Keratinocyte (primary cell): Measurements from ENCODE around the gene PCGF3. TPM values are rescaled to one million over a fixed set of nuclear protein-coding genes. Genes with fewer than 3 reads are reported as not detected.

Experiments used
- DNase-seq: peaks from one replicate; pipeline ENCODE4 v3.0.0-alpha.2; 2011; ENCODE audit warnings: low read depth, missing footprints, low spot score
- FAIRE-seq: peaks from 2 replicates; lab custom pipeline; 2011; peaks lifted over from hg19 to GRCh38; lab: Jason Lieb, UNC
- H2AFZ ChIP-seq: 2 replicates; pipeline ENCODE4 v1.6.0; 2012; ENCODE audit warnings: low read length, control low read depth, inconsistent platforms; ENCODE audit not compliant: control insufficient read depth
- H3K27ac ChIP-seq: 2 replicates; pipeline ENCODE4 v1.5.1; 2011; ENCODE audit warnings: low read length; ENCODE audit not compliant: control insufficient read depth, insufficient read depth
- H3K27me3 ChIP-seq: 3 replicates; pipeline ENCODE4 v1.6.0; 2011; ENCODE audit warnings: low read length; ENCODE audit not compliant: control insufficient read depth, insufficient read depth; ENCODE audit errors: extremely low read depth
- H3K36me3 ChIP-seq, 2 experiments: 2 replicates in 1 of 2; 3 replicates in 1 of 2; pipeline ENCODE4 v1.5.1; 2011; ENCODE audit warnings: low read length in 2 of 2, mild to moderate bottlenecking in 1 of 2; ENCODE audit not compliant: control insufficient read depth in 2 of 2, insufficient read depth in 2 of 2; ENCODE audit errors: extremely low read depth in 1 of 2
- H3K4me1 ChIP-seq: 3 replicates; pipeline ENCODE4 v1.5.1; 2011; ENCODE audit warnings: low read length; ENCODE audit not compliant: control insufficient read depth, insufficient read depth; ENCODE audit errors: extremely low read depth
- H3K4me2 ChIP-seq: 3 replicates; pipeline ENCODE4 v1.6.0; 2011; ENCODE audit warnings: low read depth, low read length; ENCODE audit not compliant: control insufficient read depth, insufficient read depth; ENCODE audit errors: extremely low read depth
- H3K4me3 ChIP-seq, 3 experiments: fragments of 200-600 bp in 1 of 3; sonication (generic) in 1 of 3; 2 replicates in 2 of 3; 3 replicates in 1 of 3; pipeline ENCODE4 v1.5.1; 2011 to 2016; ENCODE audit warnings: low read length in 3 of 3, mild to moderate bottlenecking in 3 of 3, control low read depth in 2 of 3, inconsistent platforms in 1 of 3, low read depth in 1 of 3, mixed read lengths in 1 of 3, mixed run types in 1 of 3, moderate library complexity in 1 of 3; ENCODE audit not compliant: control insufficient read depth in 2 of 3, insufficient read depth in 2 of 3; ENCODE audit errors: extremely low read depth in 1 of 3
- H3K79me2 ChIP-seq: 2 replicates; pipeline ENCODE4 v1.6.0; 2012; ENCODE audit warnings: low read length; ENCODE audit not compliant: control insufficient read depth, insufficient read depth
- H3K9ac ChIP-seq: 3 replicates; pipeline ENCODE4 v1.6.0; 2011; ENCODE audit warnings: low read length; ENCODE audit not compliant: control insufficient read depth, insufficient read depth; ENCODE audit errors: extremely low read depth
- H3K9me1 ChIP-seq: 3 replicates; pipeline ENCODE4 v1.6.0; 2011; ENCODE audit warnings: low read length; ENCODE audit not compliant: control insufficient read depth, insufficient read depth; ENCODE audit errors: extremely low read depth
- H3K9me3 ChIP-seq: 2 replicates; pipeline ENCODE4 v1.5.1; 2012; ENCODE audit warnings: low read depth, low read length; ENCODE audit not compliant: control insufficient read depth
- H4K20me1 ChIP-seq: 3 replicates; pipeline ENCODE4 v1.6.0; 2011; ENCODE audit warnings: low read length; ENCODE audit not compliant: control insufficient read depth, insufficient read depth; ENCODE audit errors: extremely low read depth
- CTCF ChIP-seq, 3 experiments: IDR thresholded peaks in 1 of 3; conservative IDR thresholded peaks in 1 of 3; optimal IDR thresholded peaks in 1 of 3; 2 replicates in 2 of 3; 3 replicates in 1 of 3; pipeline versions ENCODE3 to v1.5.1; 2011; ENCODE audit warnings: low read length in 3 of 3, mild to moderate bottlenecking in 3 of 3, moderate library complexity in 2 of 3, control low read depth in 1 of 3, inconsistent platforms in 1 of 3; ENCODE audit not compliant: insufficient read depth in 2 of 3; ENCODE audit errors: extremely low read depth in 1 of 3
- EZH2 ChIP-seq: IDR thresholded peaks from one replicate; pipeline ENCODE4 v1.6.1; 2012; ENCODE audit warnings: inconsistent platforms, mild to moderate bottlenecking, low read length, moderate library complexity
- dilution Hi-C: fragments of 300-500 bp; cut with MboI; formaldehyde crosslinking; loops from one replicate; pipeline ENCODE4 v1.7.0; 2020; ENCODE audit warnings: low sequenced_read_pairs; ENCODE audit not compliant: extremely low pct_ligation_motif_present
- polyA plus RNA-seq, 5 experiments: library from polyadenylated mRNA; depleted of rRNA in 3 of 5; stranded (reverse) in 3 of 5; stranded (forward) in 1 of 5; unstranded in 1 of 5; fragments of >200 nt; gene quantifications; 1 replicate in 1 of 5; 2 replicates in 3 of 5; 3 replicates in 1 of 5; pipeline versions ENCODE4 v1.2.1 to v1.2.3, GENCODE V29; 2011 to 2012; ENCODE audit warnings: missing spikeins in 2 of 5, low read depth in 1 of 5, low replicate concordance in 1 of 5

The PCGF3 gene
- polyA plus RNA-seq, 1 donor (not counting 4 experiments of a cell fraction or from before 2014, with no cell fraction given) = 40.1 TPM

DNA sequence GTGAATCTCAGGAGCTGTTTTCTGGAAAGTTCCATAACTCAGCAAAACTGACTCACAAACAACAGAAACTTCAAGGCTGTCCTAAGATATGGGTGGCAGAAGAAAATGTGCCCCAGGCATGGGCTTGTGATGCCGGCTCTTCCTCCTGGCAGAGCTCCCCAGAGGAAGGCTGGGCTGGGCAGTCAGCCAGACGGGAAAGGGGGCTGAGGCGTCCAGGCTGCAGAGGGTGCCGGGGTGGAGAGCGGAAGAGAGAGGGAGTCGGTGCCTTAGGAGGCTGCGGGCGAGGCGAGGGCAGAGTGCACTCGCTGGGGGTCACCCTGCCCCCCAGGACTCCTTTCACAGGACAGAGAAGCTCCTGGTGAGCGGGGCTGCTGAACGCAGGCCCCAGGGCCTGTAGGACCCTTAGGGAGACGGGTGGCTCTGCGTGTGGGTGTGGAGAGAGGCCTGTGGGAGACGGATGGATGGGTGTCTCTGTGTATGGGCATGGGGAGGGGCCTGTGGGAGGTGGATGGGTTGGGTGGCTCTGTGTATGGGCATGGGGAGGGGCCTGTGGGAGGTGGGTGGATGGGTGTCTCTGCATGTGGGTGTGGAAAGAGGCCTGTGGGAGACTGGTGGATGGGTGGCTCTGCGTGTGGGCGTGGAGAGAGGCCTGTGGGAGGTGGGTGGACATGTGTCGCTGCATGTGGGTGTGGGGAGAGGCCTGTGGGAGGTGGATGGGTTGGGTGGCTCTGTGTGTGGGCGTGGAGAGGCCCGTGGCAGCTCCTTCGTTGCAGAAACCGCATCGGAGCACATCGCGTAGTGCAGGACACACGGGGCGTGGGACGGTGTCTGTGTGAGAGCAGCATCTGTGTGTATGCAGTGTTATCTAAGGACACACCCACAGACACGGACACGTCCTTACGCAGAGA is 15.9 kb downstream of the PCGF3 start:
- Histone ChIP-seq H3K36me3 (peaks cover 4 to 6% of the 10 kb centered on the region in 2 experiments), H3K4me3 (peak overlapping the region in 2 of 3 experiments; percentile 45 to 62), H3K9me3 (no peaks in the 10 kb centered on the region), H4K20me1 (peaks cover 16% of the 10 kb centered on the region), H3K9me1 (peaks cover 2% of the 10 kb centered on the region), H3K79me2 (peaks cover 79% of the 10 kb centered on the region), H2AFZ (peak overlapping the region; percentile 41), H3K27ac (peak overlapping the region; percentile 88), H3K4me1 (peaks cover 19% of the 10 kb centered on the region), H3K9ac (peak overlapping the region; percentile 67), H3K27me3 (no peaks in the 10 kb centered on the region), H3K4me2 (peak overlapping the region; percentile 89)
- TF ChIP-seq CTCF (optimal IDR thresholded peaks at IDR 0.05 in 1 of 3, IDR thresholded peaks at IDR 0.05 in 1 of 3, conservative IDR thresholded peaks at IDR 0.05 in 1 of 3; ENCODE audit: extremely low read depth in 1 of 3, insufficient read depth in 2 of 3, low read length in 3 of 3) (no peak), EZH2 (no peak)
- dilution Hi-C loops = no loop called here
- peak; percentile 81 for DNase-seq
- peak; percentile 84 for FAIRE-seq

DNA sequence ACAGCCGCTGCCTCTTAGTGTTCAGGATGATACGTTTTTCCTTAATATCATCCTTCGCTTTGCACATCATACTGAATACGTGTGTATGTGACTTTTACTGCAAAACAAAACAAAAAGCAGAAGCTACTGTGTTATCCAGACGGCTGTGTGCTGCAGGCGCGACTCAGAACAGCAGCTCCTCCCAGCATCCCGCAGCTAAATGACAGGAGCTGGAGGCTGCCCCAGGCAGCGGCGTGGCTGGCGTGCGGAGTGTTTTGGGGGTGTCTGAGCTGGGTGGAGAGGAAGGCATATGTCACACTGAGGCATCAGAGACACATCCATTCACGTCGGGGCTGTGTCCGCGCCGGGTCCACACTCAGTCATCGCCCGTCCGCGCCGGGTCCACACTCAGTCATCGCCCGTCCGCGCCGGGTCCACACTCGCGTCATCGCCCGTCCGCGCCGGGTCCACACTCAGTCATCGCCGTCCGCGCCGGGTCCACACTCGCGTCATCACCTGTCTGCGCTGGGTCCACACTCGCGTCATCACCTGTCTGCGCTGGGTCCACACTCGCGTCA is 16.6 kb downstream of the PCGF3 start:
- FAIRE-seq = no peak
- Histone ChIP-seq H4K20me1 (peaks cover 16% of the 10 kb centered on the region), H3K9me3 (no peaks in the 10 kb centered on the region), H3K4me1 (peaks cover 19% of the 10 kb centered on the region), H3K27me3 (no peaks in the 10 kb centered on the region), H3K79me2 (peaks cover 80% of the 10 kb centered on the region), H3K4me3 (no peak overlapping the region), H3K27ac (no peak overlapping the region), H3K9me1 (peaks cover 2% of the 10 kb centered on the region), H2AFZ (no peak overlapping the region), H3K36me3 (peaks cover 4 to 6% of the 10 kb centered on the region in 2 experiments), H3K9ac (no peak overlapping the region), H3K4me2 (peak overlapping the region; percentile 10)
- dilution Hi-C loops = no loop called here
- TF ChIP-seq EZH2 (no peak), CTCF (optimal IDR thresholded peaks at IDR 0.05 in 1 of 3, IDR thresholded peaks at IDR 0.05 in 1 of 3, conservative IDR thresholded peaks at IDR 0.05 in 1 of 3; ENCODE audit: extremely low read depth in 1 of 3, insufficient read depth in 2 of 3, low read length in 3 of 3) (no peak)
- no peak for DNase-seq
